HG02588 (cell line): ENCODE results near the gene PDE3A.
"Not testable (repeated sequence)": the region's sequence is repeated elsewhere in the genome, so short reads cannot be mapped to it uniquely, and the experiment has no call there.

Source experiments
- ATAC-seq: cut with Tn5 transposase; IDR thresholded peaks from one replicate; pipeline ENCODE4 v1.9.1; 2021; ENCODE audit warnings: mild to moderate bottlenecking, moderate library complexity; ENCODE audit not compliant: unreplicated experiment

PDE3A gene

DNA sequence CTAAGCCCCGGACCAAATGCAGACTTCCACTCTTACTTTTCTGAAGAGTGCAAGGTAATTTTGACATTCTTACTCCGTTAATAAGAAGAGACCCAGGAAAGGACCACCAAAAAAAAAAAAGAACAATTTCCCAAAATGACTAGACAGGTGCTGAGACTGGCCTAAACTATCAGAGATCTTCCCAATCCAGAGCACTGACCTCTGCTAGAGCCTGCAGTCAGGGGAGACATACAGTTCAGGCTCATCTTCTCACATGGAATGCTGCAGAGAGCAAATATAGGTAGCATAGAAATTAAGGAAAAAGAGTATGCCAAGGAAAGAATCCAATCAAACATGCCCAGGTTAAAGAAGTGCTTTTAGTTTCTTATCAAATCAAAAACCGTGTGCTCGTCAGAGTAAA, 177.9 kb downstream of the PDE3A start:
- no peak for ATAC-seq

DNA sequence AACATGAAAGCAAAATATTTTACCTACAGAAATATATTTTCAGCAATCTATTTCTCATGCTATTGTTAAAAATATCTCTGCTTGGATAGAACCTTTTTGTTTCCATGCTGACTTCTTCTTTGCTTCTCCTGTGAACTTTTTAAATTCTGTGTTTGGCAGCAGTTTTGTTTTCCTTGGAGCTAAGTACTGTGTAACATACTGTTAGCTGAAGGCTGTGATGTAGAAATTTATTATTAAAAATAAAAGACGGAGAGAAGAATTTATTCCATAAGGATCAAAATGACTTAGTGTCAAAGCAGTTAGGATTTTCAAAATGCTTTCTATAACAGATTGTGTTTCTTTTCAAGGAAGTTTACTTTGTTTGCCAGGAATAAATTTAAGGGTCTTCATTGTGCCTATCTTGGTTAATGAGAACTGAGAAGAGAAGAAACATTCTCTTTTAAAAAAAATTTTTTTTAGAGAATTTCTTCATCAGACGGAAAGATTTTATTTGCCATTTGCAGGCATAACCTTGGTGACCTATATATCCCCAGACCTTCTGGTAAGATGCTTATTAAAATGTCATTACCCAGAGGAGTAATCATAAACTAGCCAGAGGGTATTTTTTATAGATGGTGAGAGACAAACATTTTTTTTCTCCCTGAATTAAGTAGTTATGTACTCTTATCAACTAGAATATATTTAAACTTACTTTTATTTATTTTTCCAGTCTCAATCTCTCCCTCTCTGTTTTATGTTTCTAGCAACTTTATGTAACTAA, 179.7 kb downstream of the PDE3A start:
- ATAC-seq, result no peak

DNA sequence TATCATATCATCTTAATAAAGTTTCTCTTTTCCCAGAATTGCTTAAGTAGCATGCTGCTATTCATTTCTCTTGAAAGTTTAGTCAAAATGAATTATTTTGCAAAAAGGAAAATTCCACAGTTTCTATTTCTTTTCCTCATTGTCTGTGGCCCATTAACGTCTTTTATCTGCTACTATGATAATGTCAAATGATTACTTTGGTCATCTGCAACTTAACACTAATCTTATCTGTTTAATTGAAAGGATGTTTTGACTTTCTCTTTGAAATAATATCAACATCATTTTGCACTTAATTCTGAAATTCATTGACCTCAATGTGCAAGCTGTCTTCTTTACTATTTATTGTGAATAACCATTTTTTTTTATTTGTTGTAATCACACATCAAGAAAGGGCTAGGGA, 180.3 kb downstream of the PDE3A start:
- ATAC-seq, result no peak

DNA sequence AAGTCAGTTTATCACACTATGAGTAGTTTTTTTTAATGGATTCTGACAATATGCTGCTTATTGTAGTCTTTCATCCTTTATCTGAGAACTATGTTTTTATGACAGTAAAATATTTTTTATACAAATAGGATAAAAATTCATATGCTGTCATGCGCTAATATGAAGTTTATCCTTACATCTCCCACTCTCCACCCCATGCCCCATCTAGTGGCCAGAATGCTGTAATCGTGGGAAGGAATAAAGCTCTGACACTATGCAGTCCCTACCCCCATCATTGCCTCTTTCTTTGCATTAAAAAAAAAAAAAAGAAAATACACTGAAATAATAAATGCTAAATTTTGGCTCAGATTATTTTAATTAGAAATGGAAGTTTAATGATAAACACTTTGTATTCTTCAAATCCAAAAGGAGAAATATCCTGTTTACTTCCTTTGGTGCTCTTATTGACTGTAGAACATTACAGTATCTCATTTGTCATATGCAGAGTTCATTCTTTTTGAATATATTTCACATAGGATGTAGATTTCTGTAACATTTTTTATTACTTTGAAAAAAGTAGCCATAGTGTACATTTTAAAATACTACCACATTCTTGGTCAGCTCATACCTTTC, 180.9 kb downstream of the PDE3A start:
- no peak for ATAC-seq

DNA sequence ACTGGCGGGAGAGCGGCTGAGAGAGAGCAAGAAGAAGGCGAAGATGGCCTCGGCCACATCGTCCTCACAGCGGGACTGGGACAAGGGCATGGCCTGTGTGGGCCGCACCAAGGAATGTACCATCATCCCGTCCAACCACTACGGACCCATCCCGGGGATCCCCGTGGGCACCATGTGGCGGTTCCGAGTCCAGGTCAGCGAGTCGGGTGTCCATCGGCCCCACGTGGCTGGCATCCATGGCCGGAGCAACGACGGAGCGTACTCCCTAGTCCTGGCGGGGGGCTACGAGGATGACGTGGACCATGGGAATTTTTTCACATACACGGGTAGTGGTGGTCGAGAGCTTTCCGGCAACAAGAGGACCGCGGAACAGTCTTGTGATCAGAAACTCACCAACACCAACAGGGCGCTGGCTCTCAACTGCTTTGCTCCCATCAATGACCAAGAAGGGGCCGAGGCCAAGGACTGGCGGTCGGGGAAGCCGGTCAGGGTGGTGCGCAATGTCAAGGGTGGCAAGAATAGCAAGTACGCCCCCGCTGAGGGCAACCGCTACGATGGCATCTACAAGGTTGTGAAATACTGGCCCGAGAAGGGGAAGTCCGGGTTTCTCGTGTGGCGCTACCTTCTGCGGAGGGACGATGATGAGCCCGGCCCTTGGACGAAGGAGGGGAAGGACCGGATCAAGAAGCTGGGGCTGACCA, 183.6 kb downstream of the PDE3A start:
- ATAC-seq, result not testable (repeated sequence)

DNA sequence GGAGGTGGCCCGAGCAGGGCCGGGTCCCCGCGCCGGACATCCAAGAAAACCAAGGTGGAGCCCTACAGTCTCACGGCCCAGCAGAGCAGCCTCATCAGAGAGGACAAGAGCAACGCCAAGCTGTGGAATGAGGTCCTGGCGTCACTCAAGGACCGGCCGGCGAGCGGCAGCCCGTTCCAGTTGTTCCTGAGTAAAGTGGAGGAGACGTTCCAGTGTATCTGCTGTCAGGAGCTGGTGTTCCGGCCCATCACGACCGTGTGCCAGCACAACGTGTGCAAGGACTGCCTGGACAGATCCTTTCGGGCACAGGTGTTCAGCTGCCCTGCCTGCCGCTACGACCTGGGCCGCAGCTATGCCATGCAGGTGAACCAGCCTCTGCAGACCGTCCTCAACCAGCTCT, 184.2 kb downstream of the PDE3A start:
- ATAC-seq, result not testable (repeated sequence)

DNA sequence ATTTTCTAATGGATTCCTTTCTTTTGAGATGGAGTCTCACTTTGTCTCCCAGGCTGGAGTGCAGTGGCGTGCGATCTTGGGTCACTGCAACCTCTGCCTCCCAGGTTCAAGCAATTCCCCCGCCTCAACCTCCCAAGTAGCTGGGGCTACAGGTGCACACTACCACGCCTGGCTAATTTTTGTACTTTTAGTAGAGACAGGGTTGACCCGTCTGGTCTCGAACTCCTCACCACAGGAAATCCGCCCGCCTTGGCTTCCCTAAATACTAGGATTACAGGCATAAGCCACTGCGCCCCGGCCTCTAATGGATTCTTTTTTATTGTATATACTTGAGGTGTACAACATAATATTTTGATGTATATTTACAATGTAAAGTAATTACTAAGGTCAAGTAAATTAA, 186.7 kb downstream of the PDE3A start:
- no peak for ATAC-seq

DNA sequence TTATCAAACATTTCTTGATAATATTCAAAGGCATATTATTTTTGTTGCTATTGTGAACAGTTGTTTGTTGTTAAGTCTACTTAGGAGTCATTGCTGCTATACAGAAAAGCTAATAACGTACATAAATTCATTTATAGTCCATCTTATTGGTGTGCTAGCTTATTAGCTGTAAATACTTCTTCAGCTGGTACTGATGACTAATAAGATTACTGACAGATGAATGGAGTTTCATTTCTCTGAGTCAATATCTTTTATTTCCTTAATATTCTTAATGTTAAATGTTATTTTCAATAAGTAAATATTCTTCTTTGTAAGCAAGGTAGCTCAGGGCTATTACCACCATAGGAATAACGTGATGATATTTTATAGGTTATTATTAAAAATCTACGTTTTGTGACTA, 187.4 kb downstream of the PDE3A start:
- ATAC-seq, result no peak

DNA sequence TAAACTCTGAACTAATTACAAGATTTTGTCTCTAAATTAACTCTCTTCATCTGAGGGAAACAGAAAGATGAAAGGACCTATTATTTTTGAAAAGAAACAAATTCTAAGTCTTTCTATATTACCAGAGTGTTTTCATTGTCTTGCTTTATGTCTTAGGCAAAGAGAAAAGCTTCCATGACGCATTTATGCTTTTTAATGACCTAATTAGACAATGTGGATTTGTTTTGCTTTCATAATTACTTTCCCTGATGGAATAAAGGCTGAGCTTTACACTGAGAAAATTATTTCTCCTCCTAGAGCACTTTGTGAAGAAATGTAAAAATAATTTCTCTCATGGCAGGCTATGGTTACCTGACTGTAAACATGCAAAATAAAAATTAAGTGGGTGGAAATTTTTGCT, 188.8 kb downstream of the PDE3A start:
- ATAC-seq, result no peak

DNA sequence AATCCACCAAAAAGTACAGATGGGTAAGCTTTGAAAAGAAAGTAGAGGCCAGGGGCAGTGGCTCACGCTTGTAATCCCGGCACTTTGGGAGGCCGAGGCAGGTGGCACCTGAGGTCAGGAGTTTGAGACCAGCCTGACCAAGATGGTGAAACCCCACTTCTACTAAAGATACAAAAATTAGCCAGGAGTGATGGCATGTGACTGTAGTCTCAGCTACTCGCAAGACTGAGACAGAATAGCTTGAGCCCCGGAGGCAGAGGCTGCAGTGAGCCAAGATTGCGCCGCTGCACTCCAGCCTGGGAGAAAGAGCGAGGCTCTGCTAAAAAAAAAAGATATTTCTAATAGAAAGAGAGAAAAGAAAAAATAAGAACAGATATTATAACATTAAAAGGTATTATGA, 192.6 kb downstream of the PDE3A start:
- ATAC-seq, result no peak

DNA sequence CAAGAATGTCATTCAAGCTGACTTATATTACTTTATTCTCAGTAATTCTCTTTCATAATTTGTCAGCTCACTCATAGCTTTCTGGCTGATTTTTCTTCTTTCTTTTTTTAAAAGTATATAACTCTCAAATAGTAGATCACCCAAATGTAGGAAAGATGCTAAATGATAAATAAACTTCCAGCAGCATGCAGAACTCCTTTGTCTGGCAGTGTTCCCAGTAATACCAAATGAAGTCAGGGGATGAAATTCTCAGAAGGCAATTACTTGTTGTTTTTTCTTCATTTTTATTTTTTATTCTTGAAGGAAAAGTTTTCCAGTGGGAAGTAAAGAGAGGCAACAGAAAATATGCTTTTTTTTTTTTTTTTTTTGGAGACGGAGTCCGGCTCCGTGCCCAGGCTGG, 193.5 kb downstream of the PDE3A start:
- no peak for ATAC-seq

DNA sequence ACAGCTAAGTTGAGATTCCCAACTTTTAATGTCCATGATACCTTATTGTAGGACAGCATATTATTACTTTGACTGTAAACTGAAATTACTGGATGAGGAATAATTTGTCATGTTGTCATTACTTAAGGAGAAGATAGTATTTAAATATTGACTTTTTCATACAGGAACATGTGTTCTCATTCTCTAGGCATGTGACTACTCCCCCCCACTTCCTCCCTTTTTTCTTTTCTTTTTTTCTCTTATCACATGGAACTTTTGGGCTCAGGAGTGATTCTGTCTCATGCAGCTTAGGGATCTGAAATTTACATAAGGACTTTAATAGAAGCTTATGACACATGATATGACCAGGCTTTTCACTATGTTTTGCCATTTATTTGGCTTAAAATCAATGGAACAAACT, 199.1 kb downstream of the PDE3A start:
- ATAC-seq, result no peak

DNA sequence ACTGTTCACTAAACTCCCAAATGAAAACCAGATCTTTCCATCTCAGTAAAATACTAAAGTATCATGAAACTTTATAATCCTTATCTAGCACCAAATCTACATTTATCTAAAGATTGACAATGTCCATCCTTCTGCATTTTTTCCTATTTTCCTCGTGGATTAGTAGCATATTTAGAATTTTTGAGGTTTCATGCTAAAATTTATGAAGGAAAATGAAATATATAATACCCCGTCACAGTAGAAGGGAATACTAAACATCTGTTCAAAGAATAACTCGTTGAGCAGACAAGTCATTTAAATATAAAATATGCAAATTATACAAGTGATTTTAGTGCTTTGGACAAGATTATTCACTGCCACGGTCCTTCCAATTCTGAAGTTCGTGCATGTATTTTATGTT, 204.1 kb downstream of the PDE3A start:
- no peak for ATAC-seq

DNA sequence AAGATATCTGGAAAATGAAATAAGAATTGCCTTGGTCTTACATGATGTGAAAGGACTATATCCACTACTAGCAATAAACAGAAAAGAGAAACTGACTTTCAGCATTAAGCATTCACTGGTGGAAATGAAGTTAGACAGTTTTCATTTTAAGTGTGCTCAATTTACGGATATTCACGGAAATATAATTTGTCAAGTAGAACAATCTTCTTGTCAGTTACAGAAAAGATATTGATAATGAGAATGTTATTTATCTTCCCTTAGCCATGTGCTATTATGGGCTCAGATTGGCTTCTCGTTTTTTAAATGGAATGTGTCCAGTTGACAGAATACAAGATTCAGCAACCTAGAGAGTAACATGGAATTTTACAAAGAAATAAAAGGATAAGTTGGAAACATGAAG, 208.2 kb downstream of the PDE3A start:
- ATAC-seq, result no peak

DNA sequence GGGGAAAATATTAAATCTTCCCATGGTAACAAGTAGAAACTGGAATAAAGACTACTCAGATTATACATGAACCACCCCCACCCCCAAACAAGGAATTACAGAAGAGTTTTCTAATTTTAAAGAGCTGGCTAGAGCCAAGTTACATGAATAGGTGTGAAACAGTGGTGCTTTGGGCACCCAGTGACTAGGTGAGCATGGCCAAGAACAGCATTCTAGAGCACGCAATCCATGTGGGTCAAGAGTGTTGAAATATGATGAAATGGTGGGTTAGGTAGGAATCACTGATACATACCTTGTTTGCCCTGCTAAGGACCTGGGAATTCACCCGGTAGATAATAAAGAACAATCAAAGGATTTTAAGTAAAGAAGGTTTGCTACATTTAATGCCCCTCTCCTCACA, 208.7 kb downstream of the PDE3A start:
- ATAC-seq, result no peak

DNA sequence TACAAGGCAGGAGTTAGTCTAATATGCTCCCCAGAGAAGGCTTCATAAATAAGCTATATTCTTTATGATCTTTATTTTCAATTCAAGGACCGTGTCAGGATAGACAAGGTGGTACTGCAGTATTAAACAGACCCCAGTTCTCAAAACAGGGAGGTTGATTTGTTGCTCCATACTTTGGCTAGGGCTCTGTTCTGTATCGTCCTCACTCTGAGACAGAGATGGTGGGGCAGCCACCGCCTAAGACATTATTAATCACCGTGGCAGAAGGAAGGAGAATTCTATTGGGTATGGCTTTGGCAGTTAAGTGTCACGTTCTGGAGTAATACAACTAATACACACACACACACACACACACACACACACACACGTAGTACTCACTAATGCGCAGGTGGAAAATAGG, 209.8 kb downstream of the PDE3A start:
- ATAC-seq, result no peak

DNA sequence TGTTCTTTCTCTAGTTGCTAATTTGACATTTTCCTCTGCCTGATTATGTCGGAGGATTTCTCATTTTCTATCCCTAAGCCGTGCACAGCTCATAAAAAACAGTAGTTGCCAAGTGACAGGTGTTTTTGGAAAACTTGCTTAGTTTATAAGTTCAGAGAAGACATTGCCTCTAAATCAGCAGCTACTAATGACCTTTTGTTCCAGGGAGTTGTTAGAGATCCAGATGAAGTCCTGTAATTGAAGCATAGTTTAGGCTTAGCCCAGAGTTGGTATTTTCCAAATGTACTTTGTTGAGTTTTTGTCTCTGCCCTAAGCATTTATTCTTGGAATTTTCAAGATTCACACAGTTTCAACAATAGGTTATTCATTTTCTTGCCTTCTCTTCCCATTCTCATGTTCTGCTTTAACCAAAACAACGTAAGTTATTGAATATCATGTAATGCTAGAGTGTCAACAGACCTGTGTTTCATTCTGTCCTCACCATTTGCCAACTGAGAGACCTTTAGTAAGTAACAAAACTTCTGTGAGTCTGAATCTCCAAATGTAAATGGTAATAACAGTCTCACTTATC, 216.8 kb downstream of the PDE3A start:
- ATAC-seq, result no peak

DNA sequence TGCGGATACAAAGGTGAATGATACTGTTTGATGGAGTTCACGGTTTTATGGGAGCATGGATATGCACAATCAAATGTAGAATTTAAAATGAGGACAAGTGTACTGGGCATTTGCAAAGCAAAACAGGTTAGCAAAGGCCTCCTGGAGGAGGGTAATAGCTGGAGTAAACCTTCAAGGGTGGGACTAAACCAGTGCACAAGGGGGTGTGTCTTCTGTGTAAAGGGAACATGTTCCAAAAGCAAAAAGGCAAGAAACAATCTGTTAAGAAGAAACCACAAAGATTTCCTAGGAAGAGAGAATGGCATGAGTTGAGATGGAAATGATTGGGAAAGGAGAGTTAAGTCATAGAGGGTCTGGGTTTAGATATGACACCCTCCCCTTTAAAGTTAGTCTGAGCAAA, 217.6 kb downstream of the PDE3A start:
- ATAC-seq, result no peak

DNA sequence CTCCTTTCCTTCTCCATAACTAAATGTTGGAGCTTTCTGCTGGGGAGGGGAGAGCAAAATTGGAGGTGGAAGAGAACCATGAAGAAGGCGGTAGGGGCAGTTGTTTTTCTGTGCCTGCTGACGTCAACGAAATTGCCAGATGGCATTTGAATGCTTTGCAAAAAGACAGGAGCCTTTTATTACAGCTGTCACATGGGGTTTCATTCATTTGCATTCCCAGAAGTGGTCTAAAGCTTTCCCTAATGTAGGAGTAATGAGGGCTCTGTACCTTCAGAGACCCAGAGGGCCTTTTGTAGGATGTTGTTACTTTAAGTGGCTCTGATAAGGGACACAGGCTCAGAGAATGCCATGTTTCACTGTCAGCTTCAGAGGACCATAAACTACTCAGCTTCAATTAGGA, 219.7 kb downstream of the PDE3A start:
- no peak for ATAC-seq

DNA sequence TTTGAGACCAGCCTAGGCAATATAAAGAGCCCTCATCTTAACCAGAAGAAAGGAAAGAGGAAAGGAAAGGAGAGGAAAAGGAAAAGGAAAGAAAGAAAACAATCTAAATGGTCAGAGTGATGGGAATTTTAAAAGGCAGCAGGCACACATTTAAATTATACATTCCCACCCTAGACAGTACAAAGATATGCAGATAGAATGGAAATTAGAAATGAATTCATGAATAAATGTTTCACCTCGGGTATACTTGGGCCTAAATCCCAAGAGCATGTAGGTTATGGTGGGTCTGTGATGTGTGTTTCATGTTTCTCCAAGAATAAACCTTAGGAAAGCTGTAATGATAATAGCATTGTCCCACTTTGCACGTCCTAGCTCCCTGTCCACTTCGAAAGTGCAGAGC, 222.2 kb downstream of the PDE3A start:
- no peak for ATAC-seq

DNA sequence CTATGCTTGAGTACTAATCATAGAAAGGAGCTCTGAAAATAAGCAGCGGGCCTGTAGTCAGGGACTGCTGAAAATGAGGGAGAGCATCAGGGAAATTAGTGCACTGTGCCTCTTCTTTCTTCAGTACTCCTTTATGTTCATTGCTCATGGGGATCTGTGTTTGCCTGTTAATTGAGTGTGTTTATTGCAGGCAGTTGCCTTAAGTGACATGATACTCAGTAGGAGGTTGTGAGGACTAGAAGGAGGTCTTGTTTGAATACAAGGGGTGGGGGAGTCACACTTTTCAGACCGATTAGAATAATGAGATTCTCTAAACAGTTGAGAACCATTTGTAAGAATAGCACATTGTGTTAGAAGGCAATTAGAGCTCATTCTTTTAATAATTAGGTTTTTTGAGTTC, 224.2 kb downstream of the PDE3A start:
- ATAC-seq, result no peak

DNA sequence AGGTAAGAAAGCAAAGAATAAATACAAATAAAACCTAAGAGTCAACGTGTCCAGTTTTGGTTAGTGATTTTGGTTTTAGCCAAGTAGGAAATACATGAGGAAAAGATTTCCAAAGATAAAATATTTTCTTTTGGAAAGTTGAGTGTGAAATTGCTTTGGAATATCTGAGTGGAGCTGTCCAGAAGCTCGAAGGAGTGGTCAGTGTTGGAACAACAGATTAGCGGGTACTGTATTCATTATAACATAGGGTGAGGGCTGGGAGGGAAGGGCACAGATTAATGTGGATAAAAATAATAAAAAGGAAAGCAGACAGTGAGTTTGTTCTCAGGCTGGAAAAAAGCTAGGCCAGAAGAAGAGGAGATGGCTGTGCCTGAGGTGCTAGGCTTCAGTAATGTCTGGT, 225.3 kb downstream of the PDE3A start:
- ATAC-seq, result no peak
